ENCODE measurements around the gene TTC19.
"Not testable (repeated sequence)": the region's sequence is repeated elsewhere in the genome, so short reads cannot be mapped to it uniquely, and the experiment has no call there.

TTC19 gene

GRCh38 chr17:15973016-15973415 lies 26.6 kb upstream of the TTC19 start:
- no peak for DNase-seq

DNA sequence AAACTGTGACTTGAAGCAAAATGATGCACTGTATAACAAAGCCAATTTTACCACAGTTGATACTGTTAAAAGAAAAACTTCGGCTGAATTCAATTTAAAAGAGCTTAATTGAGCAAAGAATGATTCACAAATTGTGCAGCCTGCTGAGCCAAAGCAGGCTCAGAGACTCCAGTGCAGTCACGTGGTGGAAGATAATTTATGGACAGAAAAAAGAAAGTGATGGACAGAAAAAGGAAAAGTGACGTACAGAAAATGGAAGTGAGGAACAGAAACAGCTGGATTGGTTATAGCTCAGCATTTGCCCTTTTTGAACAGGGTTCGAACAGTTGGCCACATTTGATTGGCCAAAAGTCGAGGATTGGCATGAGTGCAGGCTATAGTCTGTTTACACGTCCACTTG lies 25.8 kb upstream of the TTC19 start:
- DNase-seq = no peak

DNA sequence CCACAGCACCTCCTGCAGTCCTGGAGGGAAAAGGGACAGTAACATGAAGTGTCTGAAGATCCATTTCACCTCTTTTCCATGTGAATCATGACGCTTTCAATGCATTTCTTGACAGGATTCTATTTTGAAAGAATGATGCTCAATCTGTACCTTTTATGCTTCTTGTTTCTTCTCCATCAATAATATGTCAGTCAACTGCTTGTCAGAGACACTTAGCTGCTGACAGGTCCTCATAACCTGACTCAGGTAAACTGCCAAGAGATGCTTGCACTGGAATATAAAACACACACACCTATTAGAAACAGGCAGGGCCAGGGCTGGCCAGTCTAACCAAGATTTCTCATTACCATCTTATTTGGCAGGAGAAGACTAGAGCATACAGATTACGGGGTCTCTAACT lies 21.7 kb upstream of the TTC19 start:
- no peak for DNase-seq

DNA sequence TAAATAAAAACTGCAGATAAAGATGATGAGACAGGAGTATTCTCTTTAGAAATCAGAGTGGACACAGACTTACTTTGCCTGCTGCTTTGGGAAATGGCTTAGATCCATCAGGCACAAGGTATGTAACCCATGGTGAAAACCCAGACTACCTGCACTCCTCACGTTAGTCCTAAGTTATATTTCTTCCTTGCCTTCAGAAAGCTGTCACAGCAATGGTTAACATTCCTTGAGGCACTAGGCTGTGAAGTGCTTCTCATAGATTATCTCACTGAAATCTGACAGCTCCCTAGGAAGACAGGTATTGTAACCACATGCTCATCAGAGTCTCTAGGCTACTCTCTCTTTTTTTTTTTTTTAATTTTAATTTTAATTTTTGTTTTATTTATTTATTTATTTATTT lies 21.0 kb upstream of the TTC19 start:
- no peak for DNase-seq

DNA sequence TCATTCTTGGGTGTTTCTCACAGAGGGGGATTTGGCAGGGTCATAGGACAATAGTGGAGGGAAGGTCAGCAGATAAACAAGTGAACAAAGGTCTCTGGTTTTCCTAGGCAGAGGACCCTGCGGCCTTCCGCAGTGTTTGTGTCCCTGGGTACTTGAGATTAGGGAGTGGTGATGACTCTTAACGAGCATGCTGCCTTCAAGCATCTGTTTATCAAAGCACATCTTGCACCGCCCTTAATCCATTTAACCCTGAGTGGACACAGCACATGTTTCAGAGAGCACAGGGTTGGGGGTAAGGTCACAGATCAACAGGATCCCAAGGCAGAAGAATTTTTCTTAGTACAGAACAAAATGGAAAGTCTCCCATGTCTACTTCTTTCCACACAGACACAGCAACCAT lies 20.6 kb upstream of the TTC19 start:
- not testable (repeated sequence) for DNase-seq

- DNase-seq = no peak
Measured at GRCh38 chr17:15981208-15981607, 18.4 kb upstream of the TTC19 start.

- no peak for DNase-seq
Measured at GRCh38 chr17:15981646-15982580, 17.7 kb upstream of the TTC19 start.

- no peak for DNase-seq
Measured at GRCh38 chr17:15996322-15996721, 3.3 kb upstream of the TTC19 start.

- DNase-seq = no peak
Measured at GRCh38 chr17:15998031-15998562, 1.5 kb upstream of the TTC19 start.

- DNase-seq = no peak
Measured at GRCh38 chr17:15999974-16000827, 577 bp downstream of the TTC19 start.

DNA sequence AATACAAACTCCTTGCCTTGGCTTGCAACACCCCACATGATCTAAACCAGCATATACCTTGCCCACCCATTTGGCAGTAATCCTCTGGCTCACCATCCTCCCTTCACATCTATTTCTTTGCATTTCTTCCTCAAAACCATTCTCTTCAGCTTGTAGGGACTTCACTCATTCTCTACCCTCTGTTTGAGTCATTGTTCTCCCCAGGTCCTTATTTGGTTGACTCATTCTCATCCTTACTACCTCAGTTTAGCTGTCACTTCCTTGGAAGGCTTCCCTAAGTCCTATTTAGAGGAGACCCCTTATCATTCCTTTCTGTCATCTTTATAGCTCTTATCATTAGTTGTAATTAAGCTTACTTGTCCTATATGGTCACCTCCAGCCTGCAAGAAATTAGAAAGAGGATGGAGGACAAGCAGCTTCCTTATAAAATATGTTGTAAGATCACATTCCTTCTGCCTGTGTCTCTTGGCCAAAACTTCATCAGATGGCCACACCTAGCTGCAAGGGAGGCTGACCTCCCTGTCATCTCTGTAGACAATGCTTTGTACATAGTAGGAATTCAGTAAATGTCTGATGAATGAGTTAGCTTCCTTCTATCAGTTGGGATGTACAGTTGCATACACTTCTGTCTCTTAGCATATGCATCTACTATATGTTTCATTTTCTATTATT lies 1.7 kb downstream of the TTC19 start:
- no peak for DNase-seq

DNA sequence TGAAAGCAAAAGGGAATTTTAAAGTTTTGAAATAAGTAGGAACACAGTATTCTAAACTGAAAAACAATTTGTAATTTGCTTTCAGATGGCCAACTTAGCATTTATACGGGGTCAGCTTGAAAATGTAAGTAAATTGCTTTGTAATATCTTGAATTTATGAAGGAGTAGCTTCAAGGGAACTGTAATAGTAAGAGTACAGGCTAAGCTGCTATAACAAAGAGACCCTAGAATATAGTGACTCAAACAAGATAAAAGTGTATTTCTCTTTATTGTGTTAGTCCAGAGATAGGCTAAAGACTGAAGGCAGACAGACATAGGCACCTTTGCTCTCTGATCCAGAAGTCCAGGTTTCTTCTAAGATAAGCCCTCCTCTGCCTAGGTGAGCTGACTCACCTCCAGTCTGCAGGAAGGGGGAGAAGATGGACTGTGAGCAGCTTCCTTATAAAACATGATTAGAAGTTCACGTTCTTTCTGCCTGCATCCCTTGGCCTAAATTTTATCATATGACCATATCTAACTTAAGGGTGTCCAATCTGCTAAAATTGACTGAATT lies 3.2 kb downstream of the TTC19 start:
- no peak for DNase-seq

DNA sequence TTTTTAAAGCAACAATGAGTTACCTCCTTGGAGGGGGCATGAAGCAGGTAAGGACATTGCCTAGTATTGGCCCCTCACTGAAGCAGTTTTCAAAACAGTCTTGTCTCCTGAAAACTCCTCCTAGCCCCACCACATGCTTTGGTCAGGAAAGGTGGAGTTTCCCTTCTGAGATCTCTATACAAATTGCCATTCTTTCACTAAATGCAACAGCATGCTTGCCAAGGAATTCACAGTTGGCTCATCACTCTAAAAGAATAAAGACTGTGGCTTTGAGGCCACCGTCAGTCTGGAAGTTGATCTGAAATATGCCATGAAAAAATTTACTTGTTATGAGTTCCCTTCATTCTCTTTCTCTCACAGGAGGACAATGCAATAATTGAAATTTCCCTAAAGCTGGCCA lies 4.2 kb downstream of the TTC19 start:
- no peak for DNase-seq

DNA sequence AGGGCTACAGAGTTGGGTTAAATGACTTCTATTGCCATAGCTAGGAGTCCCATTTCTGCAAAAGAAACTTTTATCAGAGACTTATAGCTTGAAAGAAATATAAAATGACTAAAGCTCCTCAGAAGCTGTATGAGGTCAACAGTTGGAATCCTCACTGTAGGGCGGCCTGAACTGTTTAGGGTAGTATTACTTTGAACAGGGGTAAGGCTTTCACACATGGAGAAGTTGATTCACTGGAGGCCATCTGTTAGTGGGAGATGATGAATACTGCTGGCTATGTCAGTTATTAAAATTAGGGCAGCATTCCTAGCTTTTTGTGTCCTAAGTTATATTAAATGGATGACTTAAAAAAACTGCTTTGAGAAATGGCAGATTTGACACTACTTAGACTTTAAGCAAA lies 6.0 kb downstream of the TTC19 start:
- no peak for DNase-seq

DNA sequence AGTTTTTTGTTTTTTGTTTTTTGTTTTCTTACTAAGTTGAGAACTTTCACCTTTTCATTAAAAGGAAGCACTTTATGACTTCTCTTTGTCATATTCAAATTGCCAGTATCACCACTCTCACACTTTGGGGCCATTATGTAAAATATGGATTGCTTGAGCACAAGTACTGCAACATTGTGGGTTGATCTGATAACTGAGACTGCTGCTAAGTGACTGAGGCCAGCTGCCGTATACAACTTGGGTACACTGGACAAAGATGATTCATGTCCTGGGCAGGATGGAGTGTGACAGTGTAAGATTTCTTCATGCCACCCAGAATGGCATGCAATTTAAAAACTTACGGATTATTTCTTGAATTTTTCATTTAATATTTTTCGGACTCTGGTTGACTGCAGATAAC lies 7.8 kb downstream of the TTC19 start:
- no peak for DNase-seq

DNA sequence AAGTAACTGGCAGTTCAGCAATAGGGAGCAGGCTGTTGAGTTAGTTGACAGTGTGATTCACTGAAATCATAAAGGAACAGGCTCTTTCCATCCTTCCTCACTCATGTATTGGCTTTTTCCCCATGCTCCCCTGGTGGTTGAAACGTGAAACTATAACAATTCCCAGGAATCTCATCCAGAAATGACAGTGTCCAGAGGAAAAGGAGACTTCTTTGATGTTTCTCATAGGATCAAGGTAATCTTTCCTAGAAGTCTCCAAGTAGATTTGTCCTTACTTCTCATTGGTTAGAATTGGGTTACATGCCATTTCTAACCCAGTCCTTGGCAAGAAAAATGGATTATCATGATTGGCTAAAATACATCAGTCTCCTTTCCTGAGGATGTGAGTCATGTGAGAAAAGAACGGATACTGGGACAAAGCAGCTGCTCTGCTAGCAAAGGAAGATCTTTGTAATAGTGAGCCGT lies 14.4 kb downstream of the TTC19 start:
- DNase-seq = no peak

- no peak for DNase-seq
Measured at GRCh38 chr17:16019347-16019746, 19.7 kb downstream of the TTC19 start.

DNA sequence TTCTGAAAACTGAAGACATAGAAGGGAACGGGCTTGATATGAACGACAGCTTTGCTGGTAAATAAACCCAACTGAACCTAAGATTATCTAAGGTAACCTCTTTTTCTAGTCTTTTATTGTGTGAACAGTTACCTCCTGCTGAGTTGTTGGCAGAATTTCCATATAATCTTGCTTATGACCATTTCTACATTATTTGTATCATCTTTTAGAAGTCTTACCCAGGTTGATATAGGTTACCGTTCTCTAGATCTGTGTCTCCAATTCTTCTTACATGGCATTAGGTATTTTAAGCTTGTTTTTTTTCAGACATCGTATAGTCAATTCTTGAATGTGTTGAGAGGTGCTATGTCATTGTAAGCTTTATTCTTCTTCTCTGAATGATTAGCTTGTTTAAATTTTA lies 24.3 kb downstream of the TTC19 start:
- DNase-seq = no peak

DNA sequence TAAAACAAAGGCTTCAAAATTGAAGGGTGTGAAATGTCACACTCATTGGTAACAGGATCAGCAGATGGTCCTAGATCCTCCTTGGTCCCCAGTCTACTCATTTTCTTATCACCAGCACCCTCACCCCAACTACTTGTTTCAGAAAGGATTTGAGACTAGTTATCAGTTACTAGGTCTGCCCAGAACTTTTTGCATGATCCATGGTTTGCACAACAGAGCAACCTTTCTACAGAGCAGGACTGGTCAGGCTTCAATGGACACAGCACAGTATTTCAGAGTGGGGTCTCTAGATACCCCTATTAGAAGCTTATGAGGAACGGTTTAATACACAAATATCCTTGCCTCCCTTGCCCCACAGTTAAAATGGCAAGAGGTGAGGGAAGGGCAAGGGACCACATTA lies 25.6 kb downstream of the TTC19 start:
- no peak for DNase-seq

- no peak for DNase-seq
Measured at GRCh38 chr17:16026895-16027294, 27.3 kb downstream of the TTC19 start.

DNA sequence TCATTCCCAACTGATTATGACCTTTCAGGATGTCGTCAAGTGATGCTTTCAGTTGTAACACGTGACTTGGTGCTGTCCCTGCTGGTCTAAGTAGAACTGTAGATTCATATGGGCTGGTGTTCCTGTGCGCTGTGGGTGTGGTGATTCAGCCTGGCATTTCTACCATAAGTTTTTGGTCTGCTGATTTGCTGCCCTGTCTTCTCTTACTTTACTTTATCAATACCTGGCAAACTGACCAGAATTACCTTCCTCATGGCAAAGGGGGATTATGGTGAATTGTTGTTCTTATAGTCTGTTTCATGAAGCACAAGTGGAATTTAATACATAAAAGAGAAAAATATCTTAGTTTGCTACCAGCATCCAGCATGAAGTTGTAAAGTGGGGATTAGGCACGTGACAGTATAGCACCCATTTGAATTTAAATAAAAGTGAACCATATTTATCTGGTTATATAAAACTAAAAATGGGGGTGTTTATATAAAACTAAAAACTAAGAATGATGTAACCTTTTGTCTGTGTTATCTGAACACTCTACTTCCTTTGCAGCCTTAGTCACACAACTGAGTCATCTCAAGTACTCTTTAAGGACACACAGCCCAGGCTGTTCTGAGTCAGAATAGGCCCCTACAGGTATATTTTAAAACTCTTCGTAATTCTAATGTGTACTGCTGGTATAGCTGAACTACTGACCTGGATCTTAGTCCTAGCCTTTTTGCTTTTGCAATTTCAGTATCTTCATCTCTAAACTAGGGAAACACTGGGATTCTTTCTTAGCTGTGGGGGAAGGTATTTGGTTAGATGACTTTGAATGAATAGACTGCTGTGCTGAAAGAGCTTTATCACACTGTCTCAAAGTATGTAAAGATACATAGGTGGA lies 28.3 kb downstream of the TTC19 start:
- DNase-seq = peak; percentile 59

Data from activated CD8-positive, alpha-beta memory T cell treated with anti-CD3 and anti-CD28 coated beads, Interleukin-2, amount 50 U/mL, for 48 hours (primary cell).